Caco-2 (cell line): ENCODE results near the gene RNF2. TPM values are rescaled to one million over a fixed set of nuclear protein-coding genes. Genes with fewer than 3 reads are reported as not detected.

Experiments
- BruUV-seq: library from RNA; stranded (reverse); fragments of 400-500 nt; replicated peaks from 2 replicates; lab custom pipeline; 2021; lab: Mats Ljungman, UMichigan
- CTCF ChIA-PET: fragments of 300-600 bp; sonication (Branson Sonifier 250); formaldehyde crosslinking; loops from one replicate; lab custom pipeline; 2022; ENCODE audit warnings: antibody characterized with exemption; lab: Charles Lee
- POLR2A ChIA-PET: fragments of 300-600 bp; sonication (Branson Sonifier 250); formaldehyde crosslinking; loops from one replicate; lab custom pipeline; 2022; ENCODE audit warnings: antibody characterized with exemption; lab: Charles Lee
- DNase-seq, 2 experiments: peaks; one replicate each; pipeline versions ENCODE4 v3.0.0 to v3.0.0-alpha.2; 2020 to 2022
- H3K27me3 ChIP-seq: replicated peaks from 2 replicates; pipeline ENCODE4 v1.6.0; 2011; ENCODE audit warnings: low read length; ENCODE audit not compliant: control insufficient read depth, insufficient read depth
- H3K36me3 ChIP-seq: 2 replicates; pipeline ENCODE4 v1.5.1; 2011; ENCODE audit warnings: low read length; ENCODE audit not compliant: control insufficient read depth, insufficient read depth
- H3K4me1 ChIP-seq: fragments of 250-450 bp; sonication (Bioruptor Pico); 2 replicates; pipeline ENCODE4 v1.5.1; 2020; ENCODE audit warnings: mild to moderate bottlenecking
- H3K4me3 ChIP-seq: 2 replicates; pipeline ENCODE4 v1.5.1; 2011; ENCODE audit warnings: low read depth, mild to moderate bottlenecking, control low read depth, low read length
- H3K9me3 ChIP-seq: fragments of 250-450 bp; sonication (Bioruptor Pico); 2 replicates; pipeline ENCODE4 v1.5.1; 2020; ENCODE audit warnings: mild to moderate bottlenecking, moderate library complexity
- H3K27ac Mint-ChIP-seq: one replicate; pipeline ENCODE4 v1.8.0; 2022; ENCODE audit warnings: mixed read lengths; ENCODE audit not compliant: unreplicated experiment
- H3K27me3 Mint-ChIP-seq: one replicate; pipeline ENCODE4 v1.8.0; 2022; ENCODE audit warnings: mixed read lengths; ENCODE audit not compliant: insufficient read depth, unreplicated experiment
- H3K36me3 Mint-ChIP-seq: one replicate; pipeline ENCODE4 v1.8.0; 2022; ENCODE audit warnings: mild to moderate bottlenecking, mixed read lengths; ENCODE audit not compliant: insufficient read depth, unreplicated experiment
- H3K4me1 Mint-ChIP-seq: one replicate; pipeline ENCODE4 v1.8.0; 2022; ENCODE audit warnings: low read depth, mixed read lengths; ENCODE audit not compliant: unreplicated experiment
- H3K4me3 Mint-ChIP-seq: one replicate; pipeline ENCODE4 v1.8.0; 2022; ENCODE audit warnings: mild to moderate bottlenecking, moderate library complexity, mixed read lengths; ENCODE audit not compliant: unreplicated experiment
- H3K9me3 Mint-ChIP-seq: one replicate; pipeline ENCODE4 v1.8.0; 2022; ENCODE audit warnings: mixed read lengths; ENCODE audit not compliant: unreplicated experiment
- intact Hi-C: fragments of 100-400 bp; cut with micrococcal nuclease; formaldehyde crosslinking; loops from one replicate; pipeline ENCODE4 v1.10.0; 2022; ENCODE audit not compliant: unreplicated experiment
- total RNA-seq: library from RNA; stranded (reverse); gene quantifications from 2 replicates; pipeline ENCODE4 v1.2.3, GENCODE V29; 2022
- TF ChIP-seq, protein P1 (sequence below), 2 experiments: fragments of 200-600 bp in 1 of 2; IDR thresholded peaks; 1 replicate in 1 of 2; 2 replicates in 1 of 2; pipeline versions ENCODE4 v1.5.1 to v1.8.0; 2011 to 2022; ENCODE audit warnings: antibody characterized with exemption in 1 of 2, control low read depth in 1 of 2, inconsistent platforms in 1 of 2, low read depth in 1 of 2, low read length in 1 of 2, mild to moderate bottlenecking in 1 of 2, moderate library complexity in 1 of 2; ENCODE audit not compliant: insufficient read depth in 1 of 2, severe bottlenecking in 1 of 2, unreplicated experiment in 1 of 2

RNF2 gene
- total RNA-seq, 1 experiment from 2014 or later = 31.7 TPM

DNA sequence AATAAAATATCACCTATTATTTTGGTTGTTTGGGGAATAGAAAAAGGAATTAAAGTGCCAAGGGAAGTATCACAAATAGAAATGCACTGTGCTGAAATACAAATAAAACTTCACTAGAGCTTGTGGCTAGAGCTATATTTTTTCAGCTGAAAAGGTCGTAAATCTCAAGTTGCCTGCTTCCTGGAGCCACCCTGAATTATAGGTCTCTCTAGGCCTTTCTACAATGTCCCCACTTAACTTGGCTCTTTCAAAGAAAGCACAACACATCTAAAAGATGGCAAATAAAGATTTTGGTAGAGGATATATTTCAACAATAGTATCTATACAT, 5.0 kb upstream of the RNF2 start:
- ChIA-PET CTCF (no interaction called here), POLR2A (no interaction called here)
- Histone ChIP-seq H3K36me3 (no peaks in the 10 kb centered on the region), H3K4me3 (no peak overlapping the region), H3K9me3 (no peaks in the 10 kb centered on the region), H3K4me1 (peaks cover 7% of the 10 kb centered on the region), H3K27me3 (no peaks in the 10 kb centered on the region)
- intact Hi-C loops = loop anchor here (10.0 kb wide), 1 partner anchor 654 kb away; no protein-coding TSS in a partner anchor
- no TSS peak for BruUV-seq
- H3K27me3 Mint-ChIP-seq = no peaks in the 10 kb centered on the region
- H3K27ac Mint-ChIP-seq = no peak overlapping the region
- no peak for DNase-seq
- no peaks in the 10 kb centered on the region for H3K36me3 Mint-ChIP-seq
- no peaks in the 10 kb centered on the region for H3K4me1 Mint-ChIP-seq
- no peaks in the 10 kb centered on the region for H3K9me3 Mint-ChIP-seq
- TF ChIP-seq, protein P1, sequence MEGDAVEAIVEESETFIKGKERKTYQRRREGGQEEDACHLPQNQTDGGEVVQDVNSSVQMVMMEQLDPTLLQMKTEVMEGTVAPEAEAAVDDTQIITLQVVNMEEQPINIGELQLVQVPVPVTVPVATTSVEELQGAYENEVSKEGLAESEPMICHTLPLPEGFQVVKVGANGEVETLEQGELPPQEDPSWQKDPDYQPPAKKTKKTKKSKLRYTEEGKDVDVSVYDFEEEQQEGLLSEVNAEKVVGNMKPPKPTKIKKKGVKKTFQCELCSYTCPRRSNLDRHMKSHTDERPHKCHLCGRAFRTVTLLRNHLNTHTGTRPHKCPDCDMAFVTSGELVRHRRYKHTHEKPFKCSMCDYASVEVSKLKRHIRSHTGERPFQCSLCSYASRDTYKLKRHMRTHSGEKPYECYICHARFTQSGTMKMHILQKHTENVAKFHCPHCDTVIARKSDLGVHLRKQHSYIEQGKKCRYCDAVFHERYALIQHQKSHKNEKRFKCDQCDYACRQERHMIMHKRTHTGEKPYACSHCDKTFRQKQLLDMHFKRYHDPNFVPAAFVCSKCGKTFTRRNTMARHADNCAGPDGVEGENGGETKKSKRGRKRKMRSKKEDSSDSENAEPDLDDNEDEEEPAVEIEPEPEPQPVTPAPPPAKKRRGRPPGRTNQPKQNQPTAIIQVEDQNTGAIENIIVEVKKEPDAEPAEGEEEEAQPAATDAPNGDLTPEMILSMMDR (IDR thresholded peaks at IDR 0.05; ENCODE audit: insufficient read depth in 1 of 2, low read depth in 1 of 2, low read length in 1 of 2, severe bottlenecking in 1 of 2, unreplicated experiment in 1 of 2) = no peak
- H3K4me3 Mint-ChIP-seq = no peak overlapping the region

DNA sequence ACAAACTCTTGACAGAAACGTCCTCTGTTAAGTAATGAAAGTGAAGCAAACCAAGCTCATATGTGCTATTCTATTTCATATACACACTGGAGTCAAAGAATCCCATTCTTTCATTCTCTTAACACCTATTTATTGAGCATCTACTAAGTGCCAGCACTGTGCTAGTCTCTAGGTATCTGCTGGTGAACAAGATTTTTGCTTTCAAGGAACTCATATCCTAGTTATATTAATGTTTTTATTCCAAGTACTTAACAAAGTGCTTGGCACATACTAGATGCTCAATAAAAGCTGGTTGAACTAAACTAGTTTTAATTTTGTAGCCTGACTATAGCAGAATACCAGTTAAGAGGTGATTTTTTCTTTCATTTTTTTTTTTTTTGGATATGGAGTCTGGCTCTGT, 3.6 kb upstream of the RNF2 start:
- H3K27me3 Mint-ChIP-seq = no peaks in the 10 kb centered on the region
- no peak overlapping the region for H3K4me3 Mint-ChIP-seq
- Histone ChIP-seq H3K4me1 (peaks cover 7% of the 10 kb centered on the region), H3K27me3 (no peaks in the 10 kb centered on the region), H3K9me3 (no peaks in the 10 kb centered on the region), H3K4me3 (no peak overlapping the region), H3K36me3 (no peaks in the 10 kb centered on the region)
- H3K9me3 Mint-ChIP-seq = no peaks in the 10 kb centered on the region
- H3K4me1 Mint-ChIP-seq = no peaks in the 10 kb centered on the region
- TF ChIP-seq, protein P1 (IDR thresholded peaks at IDR 0.05; ENCODE audit: insufficient read depth in 1 of 2, low read depth in 1 of 2, low read length in 1 of 2, severe bottlenecking in 1 of 2, unreplicated experiment in 1 of 2) = no peak
- ChIA-PET CTCF (no interaction called here), POLR2A (no interaction called here)
- no peaks in the 10 kb centered on the region for H3K36me3 Mint-ChIP-seq
- intact Hi-C loops = loop anchor here (10.0 kb wide), 1 partner anchor 653 kb away; no protein-coding TSS in a partner anchor
- no peak overlapping the region for H3K27ac Mint-ChIP-seq
- no peak for DNase-seq
- no TSS peak for BruUV-seq

DNA sequence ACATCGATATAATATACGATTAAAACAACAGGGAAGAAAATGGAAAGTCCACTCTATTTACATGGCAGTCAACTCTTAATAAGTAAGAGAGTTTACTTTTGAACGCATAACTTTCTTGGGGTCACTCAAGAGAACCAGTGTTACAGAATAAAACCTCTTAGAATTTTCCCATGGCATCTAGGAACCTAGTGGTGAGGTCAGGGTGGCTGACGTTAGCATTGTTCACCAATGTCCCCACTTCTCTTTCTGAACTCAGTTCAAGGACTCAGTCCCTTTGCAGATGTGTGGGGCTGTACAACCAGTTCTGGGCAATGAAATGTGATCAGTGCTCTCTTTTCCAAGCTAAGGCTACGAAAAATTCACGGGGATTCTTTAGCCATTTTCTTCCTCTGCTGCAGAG, 2.6 kb upstream of the RNF2 start:
- CTCF ChIA-PET = no interaction called here
- TF ChIP-seq, protein P1 (IDR thresholded peaks at IDR 0.05; ENCODE audit: insufficient read depth in 1 of 2, low read depth in 1 of 2, low read length in 1 of 2, severe bottlenecking in 1 of 2, unreplicated experiment in 1 of 2) = no peak
- no peaks in the 10 kb centered on the region for H3K9me3 ChIP-seq
- no peaks in the 10 kb centered on the region for H3K36me3 ChIP-seq
- no peak for DNase-seq
- H3K4me1 ChIP-seq = peaks cover 14% of the 10 kb centered on the region
- BruUV-seq = no TSS peak
- no peaks in the 10 kb centered on the region for H3K27me3 ChIP-seq
- Mint-ChIP-seq H3K27ac (no peak overlapping the region), H3K4me3 (no peak overlapping the region), H3K9me3 (no peaks in the 10 kb centered on the region), H3K36me3 (no peaks in the 10 kb centered on the region), H3K27me3 (no peaks in the 10 kb centered on the region), H3K4me1 (peaks cover 1% of the 10 kb centered on the region)
- intact Hi-C loops = loop anchor here (10.0 kb wide), 1 partner anchor 652 kb away; no protein-coding TSS in a partner anchor
- POLR2A ChIA-PET = no interaction called here
- H3K4me3 ChIP-seq = no peak overlapping the region
